Measurements from ENCODE around the gene ATG12. TPM values are rescaled to one million over a fixed set of nuclear protein-coding genes. Genes with fewer than 3 reads are reported as not detected.

Gene ATG12
- total RNA-seq, 1 experiment from 2014 or later, result 39.9 TPM

DNA sequence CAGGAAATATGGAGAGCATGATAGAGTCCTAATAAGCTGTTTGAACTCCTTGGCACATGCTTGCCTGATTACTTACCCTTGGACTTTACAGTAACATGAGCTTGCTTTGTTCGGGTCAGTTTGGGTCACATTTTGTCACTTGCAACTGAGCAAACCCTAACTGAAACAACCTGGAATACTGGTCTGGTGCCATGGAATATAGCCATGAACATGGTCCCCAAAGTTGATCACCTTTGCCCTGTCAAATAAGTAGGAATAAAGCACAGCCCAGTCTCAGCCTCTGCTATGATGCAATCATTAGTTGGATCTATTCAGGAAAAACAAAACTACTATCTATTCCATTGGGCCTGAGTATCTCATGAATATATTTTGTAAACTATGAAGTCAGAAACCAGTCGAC, 43.1 kb downstream of the ATG12 start:
- Mint-ChIP-seq H3K36me3 (no peaks in the 10 kb centered on the region), H3K4me3 (no peak overlapping the region), H3K4me1 (no peaks in the 10 kb centered on the region), H3K27ac (no peak overlapping the region), H3K9me3 (no peaks in the 10 kb centered on the region), H3K27me3 (ENCODE audit: low read depth) (no peaks in the 10 kb centered on the region)
- POLR2A ChIA-PET, result no interaction called here
- no peak for DNase-seq (ENCODE audit: low spot score)
- no peak for TF ChIP-seq GRHL2 (CRISPR knock-in tag; IDR thresholded peaks at IDR 0.05; ENCODE audit: insufficient replicate concordance, severe bottlenecking)
- TF ChIP-seq, protein P1, sequence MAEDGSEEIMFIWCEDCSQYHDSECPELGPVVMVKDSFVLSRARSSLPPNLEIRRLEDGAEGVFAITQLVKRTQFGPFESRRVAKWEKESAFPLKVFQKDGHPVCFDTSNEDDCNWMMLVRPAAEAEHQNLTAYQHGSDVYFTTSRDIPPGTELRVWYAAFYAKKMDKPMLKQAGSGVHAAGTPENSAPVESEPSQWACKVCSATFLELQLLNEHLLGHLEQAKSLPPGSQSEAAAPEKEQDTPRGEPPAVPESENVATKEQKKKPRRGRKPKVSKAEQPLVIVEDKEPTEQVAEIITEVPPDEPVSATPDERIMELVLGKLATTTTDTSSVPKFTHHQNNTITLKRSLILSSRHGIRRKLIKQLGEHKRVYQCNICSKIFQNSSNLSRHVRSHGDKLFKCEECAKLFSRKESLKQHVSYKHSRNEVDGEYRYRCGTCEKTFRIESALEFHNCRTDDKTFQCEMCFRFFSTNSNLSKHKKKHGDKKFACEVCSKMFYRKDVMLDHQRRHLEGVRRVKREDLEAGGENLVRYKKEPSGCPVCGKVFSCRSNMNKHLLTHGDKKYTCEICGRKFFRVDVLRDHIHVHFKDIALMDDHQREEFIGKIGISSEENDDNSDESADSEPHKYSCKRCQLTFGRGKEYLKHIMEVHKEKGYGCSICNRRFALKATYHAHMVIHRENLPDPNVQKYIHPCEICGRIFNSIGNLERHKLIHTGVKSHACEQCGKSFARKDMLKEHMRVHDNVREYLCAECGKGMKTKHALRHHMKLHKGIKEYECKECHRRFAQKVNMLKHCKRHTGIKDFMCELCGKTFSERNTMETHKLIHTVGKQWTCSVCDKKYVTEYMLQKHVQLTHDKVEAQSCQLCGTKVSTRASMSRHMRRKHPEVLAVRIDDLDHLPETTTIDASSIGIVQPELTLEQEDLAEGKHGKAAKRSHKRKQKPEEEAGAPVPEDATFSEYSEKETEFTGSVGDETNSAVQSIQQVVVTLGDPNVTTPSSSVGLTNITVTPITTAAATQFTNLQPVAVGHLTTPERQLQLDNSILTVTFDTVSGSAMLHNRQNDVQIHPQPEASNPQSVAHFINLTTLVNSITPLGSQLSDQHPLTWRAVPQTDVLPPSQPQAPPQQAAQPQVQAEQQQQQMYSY (CRISPR knock-in tag; IDR thresholded peaks at IDR 0.05), result no peak
- TF ChIP-seq NR1H2 (CRISPR knock-in tag; IDR thresholded peaks at IDR 0.05), result no peak
- TF ChIP-seq ZSCAN18 (CRISPR knock-in tag; IDR thresholded peaks at IDR 0.05), result no peak
- no peak for TF ChIP-seq TEAD1 (CRISPR knock-in tag; IDR thresholded peaks at IDR 0.05)
- no peak for TF ChIP-seq ETV6 (CRISPR knock-in tag; IDR thresholded peaks at IDR 0.05)
- TF ChIP-seq CREB1 (CRISPR knock-in tag; IDR thresholded peaks at IDR 0.05), result no peak
- no peak for TF ChIP-seq AFF4 (CRISPR knock-in tag; IDR thresholded peaks at IDR 0.05; ENCODE audit: borderline replicate concordance)
- TF ChIP-seq STAT6 (CRISPR knock-in tag; conservative IDR thresholded peaks at IDR 0.05; ENCODE audit: low read depth), result no peak
- no peak for TF ChIP-seq CREM (CRISPR knock-in tag; IDR thresholded peaks at IDR 0.05)
- no peak for TF ChIP-seq RELA (CRISPR knock-in tag; IDR thresholded peaks at IDR 0.05; ENCODE audit: borderline replicate concordance)
- no peak for TF ChIP-seq FOXK1 (CRISPR knock-in tag; IDR thresholded peaks at IDR 0.05)
- TF ChIP-seq E2F4 (CRISPR knock-in tag; IDR thresholded peaks at IDR 0.05; ENCODE audit: borderline replicate concordance, low read depth), result no peak
- TF ChIP-seq, protein P2, sequence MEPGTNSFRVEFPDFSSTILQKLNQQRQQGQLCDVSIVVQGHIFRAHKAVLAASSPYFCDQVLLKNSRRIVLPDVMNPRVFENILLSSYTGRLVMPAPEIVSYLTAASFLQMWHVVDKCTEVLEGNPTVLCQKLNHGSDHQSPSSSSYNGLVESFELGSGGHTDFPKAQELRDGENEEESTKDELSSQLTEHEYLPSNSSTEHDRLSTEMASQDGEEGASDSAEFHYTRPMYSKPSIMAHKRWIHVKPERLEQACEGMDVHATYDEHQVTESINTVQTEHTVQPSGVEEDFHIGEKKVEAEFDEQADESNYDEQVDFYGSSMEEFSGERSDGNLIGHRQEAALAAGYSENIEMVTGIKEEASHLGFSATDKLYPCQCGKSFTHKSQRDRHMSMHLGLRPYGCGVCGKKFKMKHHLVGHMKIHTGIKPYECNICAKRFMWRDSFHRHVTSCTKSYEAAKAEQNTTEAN (CRISPR knock-in tag; IDR thresholded peaks at IDR 0.05), result no peak
- CTCF ChIA-PET, result no interaction called here
- no peak for ATAC-seq

Data from WTC11 (cell line).